Fibroblast of skin of left biceps (primary cell): ENCODE results near the gene RNF34.

Experiments
- DNase-seq, 2 experiments: peaks; one replicate each; pipeline ENCODE4 v3.0.0-alpha.2; 2013; ENCODE audit warnings: low read depth in 2 of 2

RNF34 gene

DNA sequence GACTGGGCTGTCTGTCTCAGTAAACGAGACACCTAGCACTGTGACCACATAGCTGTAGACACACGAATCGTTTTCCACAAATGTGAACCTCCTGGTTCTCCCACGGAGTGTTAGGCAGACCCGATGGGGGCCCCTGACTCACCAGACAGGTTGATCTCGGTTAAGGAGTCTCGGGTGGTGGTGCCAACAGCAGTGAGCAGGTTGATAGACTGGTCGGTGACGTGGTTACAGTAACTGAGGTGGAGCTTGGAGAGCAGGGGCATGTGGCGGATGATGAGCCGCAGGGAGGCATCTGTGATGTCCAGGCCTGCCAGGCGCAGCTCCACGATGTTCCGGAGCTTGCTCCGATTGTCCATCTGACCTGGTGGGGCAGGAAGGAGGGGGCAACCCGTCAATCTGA is 39.8 kb downstream of the RNF34 start:
- no peak for DNase-seq

- no peak for DNase-seq
Observed at GRCh38 chr12:121440768-121441167, 40.9 kb downstream of the RNF34 start.

- DNase-seq, result no peak
Observed at GRCh38 chr12:121441555-121441954, 41.6 kb downstream of the RNF34 start.

GRCh38 chr12:121442028-121442948 is 42.4 kb downstream of the RNF34 start:
- DNase-seq, result no peak

DNA sequence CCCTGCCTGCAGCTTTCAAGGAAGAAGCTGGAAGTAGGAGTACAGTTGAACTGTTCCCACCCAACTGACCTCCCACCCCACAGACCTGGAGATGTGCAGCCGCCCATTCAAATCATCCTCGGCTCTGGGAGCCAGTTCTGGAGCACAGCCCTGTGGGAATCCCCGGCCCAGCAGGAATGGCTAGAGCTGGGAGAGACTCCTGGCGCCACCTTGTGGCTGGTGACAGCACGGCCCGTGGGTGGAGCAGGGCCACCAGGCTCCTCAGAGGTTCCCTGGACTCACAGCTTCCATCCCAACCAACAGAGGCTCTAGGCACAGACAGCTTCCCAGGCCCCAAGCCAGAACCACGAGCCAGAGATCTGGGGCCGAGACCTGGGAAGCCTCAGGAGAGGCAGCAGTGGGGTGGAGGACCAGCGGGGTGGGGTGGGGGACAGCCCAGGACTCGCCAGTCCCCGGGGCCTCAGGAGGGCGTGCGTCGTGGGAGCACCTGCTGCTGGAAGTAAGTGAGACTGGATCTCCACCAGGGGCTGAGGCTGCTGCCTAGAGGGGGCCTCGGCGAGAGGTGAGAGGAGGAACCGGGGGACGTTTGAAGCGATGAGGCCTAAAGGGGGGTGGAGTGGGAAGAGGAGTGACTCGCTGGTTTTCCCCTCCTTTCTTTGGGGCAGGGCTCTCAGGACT is 43.4 kb downstream of the RNF34 start:
- DNase-seq, result no peak

DNA sequence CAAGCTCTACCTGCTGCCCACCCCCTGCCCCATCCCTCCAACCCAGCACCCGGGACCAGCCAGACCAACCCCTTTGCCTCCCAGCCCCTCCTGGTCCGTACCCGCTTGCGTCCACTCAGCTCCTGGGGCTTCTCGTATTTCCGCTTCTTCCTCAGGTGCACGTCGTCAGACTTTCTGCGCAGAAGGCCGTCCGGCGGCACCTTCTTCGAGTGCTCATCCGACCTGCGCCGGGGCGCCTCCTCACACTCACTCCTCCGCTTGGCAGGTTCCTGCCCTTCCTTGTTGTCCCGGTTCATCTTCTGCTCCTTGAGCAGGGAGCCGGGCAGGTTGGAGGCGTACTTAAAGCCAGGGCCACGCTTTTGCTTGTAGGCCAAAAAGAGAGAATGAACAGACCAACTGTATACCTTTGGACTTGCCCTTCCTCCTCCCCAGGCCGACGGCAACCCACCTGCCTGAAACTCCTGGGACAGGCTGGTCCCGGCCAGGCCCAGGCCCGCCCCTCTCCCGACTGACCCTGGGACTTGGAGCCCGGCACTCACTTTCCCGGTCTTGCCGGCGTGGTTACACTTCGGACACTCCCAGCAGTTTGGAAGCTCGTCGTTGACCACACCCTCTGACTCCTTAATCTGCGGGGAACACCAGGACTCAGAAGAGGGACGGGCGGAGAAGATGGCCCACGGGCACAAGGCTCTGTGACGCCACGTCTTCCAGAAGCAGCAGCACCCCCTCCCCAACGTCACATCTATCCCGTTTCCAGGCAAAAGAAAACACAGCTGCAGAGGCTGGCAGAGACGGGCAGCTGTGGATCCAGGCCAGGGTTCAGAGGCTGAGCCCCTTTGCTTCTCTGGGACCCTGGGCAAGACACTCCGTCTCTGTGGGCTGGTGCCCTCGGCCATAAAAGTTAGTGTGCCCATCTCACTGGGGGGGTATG is 44.3 kb downstream of the RNF34 start:
- DNase-seq, result no peak

DNA sequence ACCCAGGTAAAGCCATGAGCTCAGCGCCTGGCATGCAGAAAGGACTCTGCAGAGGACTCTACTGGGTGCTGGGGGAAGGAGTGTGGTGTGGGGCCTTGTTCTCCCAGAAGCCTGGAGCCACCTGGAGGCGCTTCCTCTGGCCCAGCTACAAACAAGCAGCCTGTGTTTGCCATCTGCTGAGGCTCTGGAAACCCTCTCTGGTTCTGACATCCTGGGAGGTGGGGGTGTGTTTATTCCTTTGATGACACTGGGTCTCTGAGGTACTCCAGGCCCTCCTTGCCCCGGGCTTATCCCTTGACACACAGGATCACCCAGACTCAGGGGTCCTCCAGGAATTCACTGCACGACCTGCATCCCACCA is 44.9 kb downstream of the RNF34 start:
- DNase-seq, result no peak

DNA sequence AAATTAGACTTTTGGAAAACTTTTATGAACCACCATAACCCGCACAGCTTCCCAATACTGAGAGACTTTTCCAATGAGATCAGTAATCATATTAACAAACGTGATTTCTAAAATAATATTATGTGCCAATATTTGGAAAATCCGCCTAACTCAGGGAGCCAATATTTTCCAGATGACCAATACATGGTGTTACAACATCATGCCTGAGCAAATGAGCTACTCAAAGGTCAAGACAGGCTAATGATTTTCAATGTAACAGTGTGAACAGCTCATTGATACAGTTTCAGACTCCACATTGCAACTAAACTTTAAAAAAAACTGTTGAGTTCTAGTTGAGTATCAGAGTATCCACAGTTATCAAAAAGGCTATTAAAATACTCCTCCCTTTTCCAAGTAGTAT is 46.8 kb downstream of the RNF34 start:
- no peak for DNase-seq

GRCh38 chr12:121448771-121449315 is 48.9 kb downstream of the RNF34 start:
- DNase-seq, result no peak

DNA sequence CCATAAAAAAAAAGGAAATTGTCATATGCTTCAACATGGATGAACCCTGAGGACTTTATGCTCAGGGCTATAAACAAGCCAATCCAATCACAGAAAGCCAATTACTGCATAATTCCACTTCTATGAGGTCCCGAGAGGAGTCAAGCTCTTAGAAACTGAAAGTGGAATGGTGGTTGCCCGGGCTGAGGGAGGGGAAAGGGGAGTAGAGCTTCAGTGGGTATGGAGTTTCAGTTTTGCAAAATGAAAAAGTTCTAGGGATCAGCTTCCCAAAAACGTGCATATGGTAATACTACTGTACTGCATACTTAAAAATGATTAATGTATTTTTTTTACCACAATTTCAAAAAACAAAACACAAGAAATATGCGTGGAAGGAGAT is 52.0 kb downstream of the RNF34 start:
- DNase-seq, result no peak

- DNase-seq, result no peak
Observed at GRCh38 chr12:121452340-121452984, 52.5 kb downstream of the RNF34 start.

DNA sequence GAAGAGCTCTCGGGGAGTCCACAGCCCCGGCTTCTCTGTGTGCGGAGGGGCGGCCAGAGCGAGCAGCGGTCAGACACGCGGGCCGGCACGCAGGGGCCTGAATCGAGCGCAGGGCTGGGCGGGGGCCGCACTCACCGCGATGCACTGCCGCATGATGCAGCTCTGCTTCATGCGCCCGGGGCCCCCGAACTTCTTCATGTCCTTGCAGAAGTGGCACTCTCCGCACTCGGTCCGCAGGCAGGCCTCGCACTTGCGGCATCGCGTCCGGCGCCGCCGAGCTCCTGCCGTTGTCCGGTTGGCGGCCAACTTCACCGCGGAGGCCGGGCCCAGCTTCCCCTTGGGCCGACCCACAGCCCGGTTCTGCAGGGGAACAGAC is 53.1 kb downstream of the RNF34 start:
- no peak for DNase-seq

- no peak for DNase-seq
Observed at GRCh38 chr12:121453629-121454028, 53.7 kb downstream of the RNF34 start.

GRCh38 chr12:121454921-121455320 is 55.0 kb downstream of the RNF34 start:
- no peak for DNase-seq

GRCh38 chr12:121455766-121456420 is 56.0 kb downstream of the RNF34 start:
- DNase-seq, result no peak

GRCh38 chr12:121456551-121456950 is 56.6 kb downstream of the RNF34 start:
- no peak for DNase-seq

GRCh38 chr12:121461048-121461447 is 61.1 kb downstream of the RNF34 start:
- no peak for DNase-seq

GRCh38 chr12:121464331-121464730 is 64.4 kb downstream of the RNF34 start:
- no peak for DNase-seq

GRCh38 chr12:121465921-121466793 is 66.2 kb downstream of the RNF34 start:
- DNase-seq, result no peak
